HCT116 (cell line): ENCODE data around the gene FLT3. TPM values are rescaled to one million over a fixed set of nuclear protein-coding genes. Genes with fewer than 3 reads are reported as not detected.

ENCODE experiments used
- ATAC-seq: fragments of 200-7000 bp; cut with Tn5 transposase; 2 replicates; pipeline ENCODE4 v1.9.1; 2020; ENCODE audit warnings: mild to moderate bottlenecking, moderate library complexity
- BruUV-seq: library from RNA; stranded (reverse); fragments of 400-500 nt; replicated peaks from 2 replicates; lab custom pipeline; 2021; lab: Mats Ljungman, UMichigan
- CTCF ChIA-PET: fragments of 300-600 bp; sonication (Branson Sonifier 250); formaldehyde crosslinking; loops from one replicate; lab custom pipeline; 2021; ENCODE audit warnings: antibody characterized with exemption; lab: Charles Lee
- POLR2A ChIA-PET: fragments of 300-600, 350-600 bp; sonication (Branson Sonifier 250); formaldehyde crosslinking; loops from one replicate; lab custom pipeline; 2021; ENCODE audit warnings: antibody characterized with exemption; lab: Charles Lee
- RAD21 ChIA-PET, 2 experiments: fragments of 300-600 bp; sonication (Branson Sonifier 250); formaldehyde crosslinking; loops; one replicate each; lab custom pipeline; 2023; ENCODE audit warnings: low total read pairs in 2 of 2; ENCODE audit not compliant: uncharacterized antibody in 2 of 2, unreplicated experiment in 2 of 2, low non-redundant PET in 1 of 2; lab: Charles Lee
- DNase-seq: peaks from one replicate; pipeline ENCODE4 v3.0.0-alpha.2; 2010; ENCODE audit warnings: low read depth, low spot score
- H2AFZ ChIP-seq: fragments of 200-600 bp; shearing (Covaris generic), sonication (generic); 2 replicates; pipeline ENCODE4 v1.6.1; 2017; ENCODE audit warnings: low read depth, mixed run types, mixed read lengths, antibody characterized with exemption, low read length; ENCODE audit not compliant: poor library complexity, severe bottlenecking
- H3K27ac ChIP-seq: 2 replicates; pipeline ENCODE4 v1.5.1; 2012; ENCODE audit warnings: low read depth, low read length
- H3K27me3 ChIP-seq: fragments of 200-600 bp; sonication (generic); 2 replicates; pipeline ENCODE4 v1.6.1; 2016; ENCODE audit warnings: mixed run types, low read length, mixed read lengths; ENCODE audit not compliant: insufficient read depth
- H3K36me3 ChIP-seq, 2 experiments: fragments of 200-500 bp in 1 of 2; fragments of 200-600 bp in 1 of 2; sonication (Bioruptor generic) in 1 of 2; sonication (generic) in 1 of 2; 2 replicates each; pipeline versions ENCODE4 v1.5.1 to v1.6.1; 2014 to 2016; ENCODE audit warnings: low read length in 2 of 2, inconsistent platforms in 1 of 2, mixed read lengths in 1 of 2, mixed run types in 1 of 2; ENCODE audit not compliant: insufficient read depth in 2 of 2, control insufficient read depth in 1 of 2
- H3K4me1 ChIP-seq, 2 experiments: fragments of 200-600 bp in 1 of 2; sonication (generic) in 1 of 2; 2 replicates each; pipeline versions ENCODE4 v1.5.1 to v1.6.1; 2012 to 2017; ENCODE audit warnings: low read length in 2 of 2, inconsistent platforms in 1 of 2, mild to moderate bottlenecking in 1 of 2, mixed read lengths in 1 of 2, mixed run types in 1 of 2, moderate library complexity in 1 of 2; ENCODE audit not compliant: insufficient read depth in 2 of 2, control insufficient read depth in 1 of 2
- H3K4me2 ChIP-seq: fragments of 200-600 bp; sonication (generic); 2 replicates; pipeline ENCODE4 v1.6.1; 2017; ENCODE audit warnings: mixed run types, low read length, mixed read lengths
- H3K4me3 ChIP-seq, 2 experiments: fragments of 200-600 bp in 1 of 2; sonication (generic) in 1 of 2; replicated peaks in 1 of 2; 2 replicates each; pipeline ENCODE4 v1.5.1; 2011 to 2016; ENCODE audit warnings: low read length in 2 of 2, control low read depth in 1 of 2, low read depth in 1 of 2, mild to moderate bottlenecking in 1 of 2, mixed read lengths in 1 of 2, mixed run types in 1 of 2
- H3K79me2 ChIP-seq: fragments of 200-600 bp; sonication (generic); 2 replicates; pipeline ENCODE4 v1.6.1; 2017; ENCODE audit warnings: mild to moderate bottlenecking, mixed run types, low read length, moderate library complexity, mixed read lengths; ENCODE audit not compliant: insufficient read depth
- H3K9ac ChIP-seq: fragments of 200-600 bp; sonication (generic); 2 replicates; pipeline ENCODE4 v1.6.1; 2016; ENCODE audit warnings: low read length, mixed read lengths
- H3K9me2 ChIP-seq: fragments of 200-600 bp; sonication (generic), shearing (Covaris generic); 2 replicates; pipeline ENCODE4 v1.6.1; 2017; ENCODE audit warnings: mixed run types, mild to moderate bottlenecking, moderate library complexity; ENCODE audit not compliant: insufficient read depth
- H3K9me3 ChIP-seq, 2 experiments: fragments of 200-500 bp in 1 of 2; fragments of 200-600 bp in 1 of 2; sonication (Bioruptor generic) in 1 of 2; sonication (generic) in 1 of 2; 2 replicates each; pipeline ENCODE4 v1.6.1; 2014 to 2017; ENCODE audit warnings: low read length in 2 of 2, mixed read lengths in 2 of 2, inconsistent platforms in 1 of 2, low read depth in 1 of 2, mild to moderate bottlenecking in 1 of 2, mixed run types in 1 of 2, moderate library complexity in 1 of 2; ENCODE audit not compliant: control insufficient read depth in 1 of 2, insufficient read depth in 1 of 2
- H4K20me1 ChIP-seq: fragments of 200-600 bp; sonication (generic), shearing (Covaris generic); 2 replicates; pipeline ENCODE4 v1.6.1; 2017; ENCODE audit warnings: mixed run types, mild to moderate bottlenecking, moderate library complexity; ENCODE audit not compliant: insufficient read depth
- ELF1 ChIP-seq: IDR thresholded peaks from 2 replicates; pipeline ENCODE4 v1.6.1; 2012; ENCODE audit warnings: low read depth, borderline replicate concordance
- EZH2 ChIP-seq: fragments of 200-600 bp; sonication (generic); IDR thresholded peaks from 2 replicates; pipeline ENCODE4 v1.6.1; 2017; ENCODE audit warnings: antibody characterized with exemption, mixed run types
- EZH2phosphoT487 ChIP-seq: fragments of 200-600 bp; IDR thresholded peaks from 2 replicates; pipeline ENCODE4 v1.6.1; 2018; ENCODE audit warnings: antibody characterized with exemption, borderline replicate concordance
- FOSL1 ChIP-seq: IDR thresholded peaks from 2 replicates; pipeline ENCODE4 v1.6.1; 2012; ENCODE audit warnings: low read depth
- JUND ChIP-seq: IDR thresholded peaks from 2 replicates; pipeline ENCODE4 v1.6.1; 2012
- POLR2A ChIP-seq: IDR thresholded peaks from 2 replicates; pipeline ENCODE4 v1.7.0; 2011; ENCODE audit warnings: borderline replicate concordance; ENCODE audit not compliant: insufficient read depth, insufficient read length; ENCODE audit errors: extremely low read depth
- POLR2AphosphoS5 ChIP-seq: IDR thresholded peaks from 2 replicates; pipeline ENCODE4 v1.6.1; 2011; ENCODE audit warnings: mild to moderate bottlenecking, low read depth, low read length, moderate library complexity
- RAD21 ChIP-seq: IDR thresholded peaks from 2 replicates; pipeline ENCODE4 v1.6.1; 2012; ENCODE audit warnings: low read depth, mild to moderate bottlenecking
- SIN3A ChIP-seq: IDR thresholded peaks from 2 replicates; pipeline ENCODE4 v1.6.1; 2012; ENCODE audit warnings: low read depth
- SP1 ChIP-seq: IDR thresholded peaks from 2 replicates; pipeline ENCODE4 v1.6.1; 2012; ENCODE audit warnings: low read depth
- TCF7L2 ChIP-seq: IDR thresholded peaks from 2 replicates; pipeline ENCODE4 v1.7.0; 2011; ENCODE audit warnings: borderline replicate concordance, inconsistent platforms; ENCODE audit not compliant: insufficient read depth, insufficient read length; ENCODE audit errors: extremely low read depth
- YY1 ChIP-seq: IDR thresholded peaks from 2 replicates; pipeline ENCODE4 v1.6.1; 2011; ENCODE audit warnings: low read length, low read depth, moderate library complexity, mild to moderate bottlenecking; ENCODE audit not compliant: insufficient replicate concordance; ENCODE audit errors: extremely low read depth
- ZFX ChIP-seq: fragments of 450-650 bp; IDR thresholded peaks from 2 replicates; pipeline ENCODE4 v1.6.1; 2017
- intact Hi-C: fragments of 100-400 bp; cut with micrococcal nuclease; formaldehyde crosslinking; loops from 2 replicates; pipeline ENCODE4 v1.10.0; 2022
- total RNA-seq: library from RNA; stranded (reverse); gene quantifications from one replicate; pipeline ENCODE4 v1.2.1, GENCODE V29; 2021; ENCODE audit not compliant: unreplicated experiment
- TF ChIP-seq, protein P1 (sequence below): IDR thresholded peaks from 2 replicates; pipeline ENCODE4 v1.6.1; 2012; ENCODE audit warnings: low read depth
- TF ChIP-seq, protein P2 (sequence below): IDR thresholded peaks from 2 replicates; pipeline ENCODE4 v1.6.1; 2012
- TF ChIP-seq, protein P3 (sequence below): IDR thresholded peaks from 2 replicates; pipeline ENCODE4 v1.6.1; 2011; ENCODE audit warnings: mild to moderate bottlenecking, low read length, moderate library complexity; ENCODE audit not compliant: insufficient replicate concordance; ENCODE audit errors: extremely low read depth
- TF ChIP-seq, protein P4 (sequence below), 3 experiments: fragments of 200-600 bp in 1 of 3; sonication (generic) in 1 of 3; IDR thresholded peaks in 2 of 3; conservative IDR thresholded peaks in 1 of 3; 2 replicates each; pipeline ENCODE4 v1.5.1; 2012 to 2017; ENCODE audit warnings: low read depth in 2 of 3, low read length in 2 of 3, antibody characterized with exemption in 1 of 3, borderline replicate concordance in 1 of 3, control low read depth in 1 of 3, mild to moderate bottlenecking in 1 of 3, mixed read lengths in 1 of 3, mixed run types in 1 of 3, moderate library complexity in 1 of 3; ENCODE audit not compliant: insufficient read depth in 1 of 3

FLT3 gene
- total RNA-seq, 1 experiment from 2014 or later: 0.17 TPM

DNA sequence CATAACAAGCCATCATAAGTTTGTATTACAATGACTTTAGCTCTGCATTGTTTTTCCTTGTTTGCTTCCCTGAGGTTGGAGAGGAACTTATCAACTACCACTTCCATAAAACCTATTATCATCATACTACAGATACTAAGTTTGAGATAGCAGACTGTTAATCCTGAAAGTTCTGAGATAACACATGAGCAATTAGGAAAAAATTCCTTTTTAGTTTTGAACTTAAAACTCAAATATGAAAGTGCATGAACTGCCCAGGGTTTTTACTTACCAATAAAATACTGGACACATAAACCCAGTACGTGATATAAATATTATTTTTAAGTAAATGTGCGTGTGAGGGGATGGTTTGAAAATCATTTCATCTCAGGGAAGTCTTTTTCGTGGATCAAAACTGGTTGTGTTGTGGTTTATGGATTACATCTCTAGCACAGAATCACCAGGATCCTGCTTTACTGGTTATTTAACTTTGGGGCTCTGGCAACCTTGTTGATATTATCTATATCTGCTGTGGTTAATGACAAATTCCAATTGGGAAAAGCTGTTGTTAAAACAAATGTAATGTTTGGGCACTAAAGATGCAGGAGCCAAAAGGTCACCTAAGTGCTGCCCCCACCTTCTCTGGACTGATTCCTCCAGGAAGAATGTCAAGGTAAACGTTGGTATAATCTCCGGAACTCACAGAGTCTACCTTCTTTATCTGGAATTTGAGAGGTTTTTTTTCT lies 143.6 kb downstream of the FLT3 start:
- no peak overlapping the region for H3K27ac ChIP-seq
- POLR2A ChIA-PET: interaction anchor here (1.2 kb wide), 2 partner anchors 12 to 126 kb away, joined by 5 to 6 read pairs; partner anchors contain the start of gene CDX2

More for the DNA sequence above, 143.6 kb downstream of the FLT3 start:
- intact Hi-C loops: loop anchor here (5.0 kb wide), 1 partner anchor 424 kb away; no protein-coding TSS in a partner anchor
- H3K79me2 ChIP-seq: no peaks in the 10 kb centered on the region
- H2AFZ ChIP-seq: no peak overlapping the region
- RAD21 ChIA-PET: interaction anchor here in 1 of 2 experiments (0.7 kb wide), 1 partner anchor 505 kb away, joined by 3 read pairs; no protein-coding TSS in a partner anchor
- H3K4me2 ChIP-seq: no peak overlapping the region
- no peaks in the 10 kb centered on the region for H4K20me1 ChIP-seq
- H3K9ac ChIP-seq: no peak overlapping the region
- no peaks in the 10 kb centered on the region for H3K36me3 ChIP-seq
- TF ChIP-seq, protein P1, sequence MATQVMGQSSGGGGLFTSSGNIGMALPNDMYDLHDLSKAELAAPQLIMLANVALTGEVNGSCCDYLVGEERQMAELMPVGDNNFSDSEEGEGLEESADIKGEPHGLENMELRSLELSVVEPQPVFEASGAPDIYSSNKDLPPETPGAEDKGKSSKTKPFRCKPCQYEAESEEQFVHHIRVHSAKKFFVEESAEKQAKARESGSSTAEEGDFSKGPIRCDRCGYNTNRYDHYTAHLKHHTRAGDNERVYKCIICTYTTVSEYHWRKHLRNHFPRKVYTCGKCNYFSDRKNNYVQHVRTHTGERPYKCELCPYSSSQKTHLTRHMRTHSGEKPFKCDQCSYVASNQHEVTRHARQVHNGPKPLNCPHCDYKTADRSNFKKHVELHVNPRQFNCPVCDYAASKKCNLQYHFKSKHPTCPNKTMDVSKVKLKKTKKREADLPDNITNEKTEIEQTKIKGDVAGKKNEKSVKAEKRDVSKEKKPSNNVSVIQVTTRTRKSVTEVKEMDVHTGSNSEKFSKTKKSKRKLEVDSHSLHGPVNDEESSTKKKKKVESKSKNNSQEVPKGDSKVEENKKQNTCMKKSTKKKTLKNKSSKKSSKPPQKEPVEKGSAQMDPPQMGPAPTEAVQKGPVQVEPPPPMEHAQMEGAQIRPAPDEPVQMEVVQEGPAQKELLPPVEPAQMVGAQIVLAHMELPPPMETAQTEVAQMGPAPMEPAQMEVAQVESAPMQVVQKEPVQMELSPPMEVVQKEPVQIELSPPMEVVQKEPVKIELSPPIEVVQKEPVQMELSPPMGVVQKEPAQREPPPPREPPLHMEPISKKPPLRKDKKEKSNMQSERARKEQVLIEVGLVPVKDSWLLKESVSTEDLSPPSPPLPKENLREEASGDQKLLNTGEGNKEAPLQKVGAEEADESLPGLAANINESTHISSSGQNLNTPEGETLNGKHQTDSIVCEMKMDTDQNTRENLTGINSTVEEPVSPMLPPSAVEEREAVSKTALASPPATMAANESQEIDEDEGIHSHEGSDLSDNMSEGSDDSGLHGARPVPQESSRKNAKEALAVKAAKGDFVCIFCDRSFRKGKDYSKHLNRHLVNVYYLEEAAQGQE: no peak
- TF ChIP-seq SP1: no peak
- TF ChIP-seq JUND: no peak
- TF ChIP-seq ELF1: no peak
- TF ChIP-seq SIN3A: no peak
- TF ChIP-seq POLR2A: no peak
- TF ChIP-seq RAD21: no peak
- no peak for TF ChIP-seq POLR2AphosphoS5
- TF ChIP-seq, protein P2, sequence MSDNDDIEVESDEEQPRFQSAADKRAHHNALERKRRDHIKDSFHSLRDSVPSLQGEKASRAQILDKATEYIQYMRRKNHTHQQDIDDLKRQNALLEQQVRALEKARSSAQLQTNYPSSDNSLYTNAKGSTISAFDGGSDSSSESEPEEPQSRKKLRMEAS: no peak
- TF ChIP-seq, protein P3, sequence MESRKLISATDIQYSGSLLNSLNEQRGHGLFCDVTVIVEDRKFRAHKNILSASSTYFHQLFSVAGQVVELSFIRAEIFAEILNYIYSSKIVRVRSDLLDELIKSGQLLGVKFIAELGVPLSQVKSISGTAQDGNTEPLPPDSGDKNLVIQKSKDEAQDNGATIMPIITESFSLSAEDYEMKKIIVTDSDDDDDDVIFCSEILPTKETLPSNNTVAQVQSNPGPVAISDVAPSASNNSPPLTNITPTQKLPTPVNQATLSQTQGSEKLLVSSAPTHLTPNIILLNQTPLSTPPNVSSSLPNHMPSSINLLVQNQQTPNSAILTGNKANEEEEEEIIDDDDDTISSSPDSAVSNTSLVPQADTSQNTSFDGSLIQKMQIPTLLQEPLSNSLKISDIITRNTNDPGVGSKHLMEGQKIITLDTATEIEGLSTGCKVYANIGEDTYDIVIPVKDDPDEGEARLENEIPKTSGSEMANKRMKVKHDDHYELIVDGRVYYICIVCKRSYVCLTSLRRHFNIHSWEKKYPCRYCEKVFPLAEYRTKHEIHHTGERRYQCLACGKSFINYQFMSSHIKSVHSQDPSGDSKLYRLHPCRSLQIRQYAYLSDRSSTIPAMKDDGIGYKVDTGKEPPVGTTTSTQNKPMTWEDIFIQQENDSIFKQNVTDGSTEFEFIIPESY: no peak
- TF ChIP-seq, protein P4, sequence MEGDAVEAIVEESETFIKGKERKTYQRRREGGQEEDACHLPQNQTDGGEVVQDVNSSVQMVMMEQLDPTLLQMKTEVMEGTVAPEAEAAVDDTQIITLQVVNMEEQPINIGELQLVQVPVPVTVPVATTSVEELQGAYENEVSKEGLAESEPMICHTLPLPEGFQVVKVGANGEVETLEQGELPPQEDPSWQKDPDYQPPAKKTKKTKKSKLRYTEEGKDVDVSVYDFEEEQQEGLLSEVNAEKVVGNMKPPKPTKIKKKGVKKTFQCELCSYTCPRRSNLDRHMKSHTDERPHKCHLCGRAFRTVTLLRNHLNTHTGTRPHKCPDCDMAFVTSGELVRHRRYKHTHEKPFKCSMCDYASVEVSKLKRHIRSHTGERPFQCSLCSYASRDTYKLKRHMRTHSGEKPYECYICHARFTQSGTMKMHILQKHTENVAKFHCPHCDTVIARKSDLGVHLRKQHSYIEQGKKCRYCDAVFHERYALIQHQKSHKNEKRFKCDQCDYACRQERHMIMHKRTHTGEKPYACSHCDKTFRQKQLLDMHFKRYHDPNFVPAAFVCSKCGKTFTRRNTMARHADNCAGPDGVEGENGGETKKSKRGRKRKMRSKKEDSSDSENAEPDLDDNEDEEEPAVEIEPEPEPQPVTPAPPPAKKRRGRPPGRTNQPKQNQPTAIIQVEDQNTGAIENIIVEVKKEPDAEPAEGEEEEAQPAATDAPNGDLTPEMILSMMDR (IDR thresholded peaks at IDR 0.05 in 2 of 3, conservative IDR thresholded peaks at IDR 0.05 in 1 of 3; ENCODE audit: borderline replicate concordance in 1 of 3, insufficient read depth in 1 of 3, low read depth in 2 of 3, low read length in 2 of 3): no peak
- TF ChIP-seq TCF7L2: no peak
- no peak for TF ChIP-seq FOSL1
- no peak for TF ChIP-seq EZH2
- no peak for TF ChIP-seq ZFX
- TF ChIP-seq EZH2phosphoT487: no peak
- TF ChIP-seq YY1: no peak
- no TSS peak for BruUV-seq
- ATAC-seq (no peak), DNase-seq (no peak)
- no peaks in the 10 kb centered on the region for H3K9me3 ChIP-seq
- no peaks in the 10 kb centered on the region for H3K9me2 ChIP-seq
- H3K4me3 ChIP-seq: no peak overlapping the region
- H3K27me3 ChIP-seq: no peaks in the 10 kb centered on the region
- peaks cover 9 to 18% of the 10 kb centered on the region in 2 experiments; a peak in 3 of 4 replicates for H3K4me1 ChIP-seq
- CTCF ChIA-PET: interaction anchor here (0.7 to 7.8 kb wide), 5 partner anchors 28 to 1888 kb away, joined by 3 to 307 read pairs (median 3); no protein-coding TSS in a partner anchor
